K562 (cell line): ENCODE data around the gene SH3D19.

Source experiments
- RBFOX2 ChIP-seq: fragments of 200-400 bp; formaldehyde crosslinking; IDR thresholded peaks from 2 replicates; pipeline ENCODE4 v1.6.1; 2017; ENCODE audit warnings: low read depth, mild to moderate bottlenecking, low read length, moderate library complexity
- RERE ChIP-seq: sonication (generic); formaldehyde crosslinking; IDR thresholded peaks from 2 replicates; pipeline ENCODE4 v1.8.0; 2023; ENCODE audit warnings: missing genetic modification reagents, mild to moderate bottlenecking, borderline replicate concordance
- SP1 ChIP-seq: sonication (generic); formaldehyde crosslinking; IDR thresholded peaks from 2 replicates; pipeline ENCODE4 v1.8.1; 2022; ENCODE audit warnings: mild to moderate bottlenecking, missing genetic modification reagents
- TBP ChIP-seq: optimal IDR thresholded peaks from 2 replicates; pipeline ENCODE3; 2011; ENCODE audit warnings: low read depth, low read length, improper control_type of control experiment

GRCh38 chr4:151304226-151304625, 21.2 kb downstream of the SH3D19 start:
- TF ChIP-seq RBFOX2 (no peak), RERE (CRISPR knock-in tag) (no peak), TBP (no peak), SP1 (CRISPR knock-in tag) (no peak)
